D721Med (cell line): Measurements from ENCODE around the gene SLCO3A1.

Experiments used
- DNase-seq: peaks from one replicate; pipeline ENCODE4 v3.0.0; 2011; ENCODE audit warnings: low spot score; ENCODE audit not compliant: insufficient read length
- FAIRE-seq: peaks from 2 replicates; lab custom pipeline; 2011; peaks lifted over from hg19 to GRCh38; lab: Jason Lieb, UNC
- TF ChIP-seq, protein P1 (sequence below): IDR thresholded peaks from 2 replicates; pipeline ENCODE4 v1.5.1; 2012; ENCODE audit warnings: mild to moderate bottlenecking, control low read depth; ENCODE audit not compliant: insufficient read depth; ENCODE audit errors: missing control alignments

Gene SLCO3A1

DNA sequence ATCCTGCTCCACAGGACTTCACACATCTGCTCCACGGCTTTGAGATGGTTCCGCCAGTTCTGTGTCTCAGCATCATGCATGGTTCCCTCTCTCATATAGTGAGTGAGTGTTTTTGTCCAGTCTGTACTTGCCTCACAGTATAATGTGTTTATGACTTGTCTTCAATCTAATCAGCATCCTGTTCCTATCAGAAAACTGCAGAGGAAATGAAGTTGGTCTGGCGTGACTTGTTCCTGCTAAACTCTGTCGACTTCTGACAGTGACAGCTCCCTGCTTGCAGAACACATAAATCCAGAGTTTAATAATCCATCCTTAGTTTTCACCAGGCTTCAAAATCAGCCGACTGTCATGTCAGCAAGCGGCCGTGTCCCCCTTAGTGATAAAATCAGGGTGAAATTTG lies 222.3 kb downstream of the SLCO3A1 start:
- TF ChIP-seq, protein P1, sequence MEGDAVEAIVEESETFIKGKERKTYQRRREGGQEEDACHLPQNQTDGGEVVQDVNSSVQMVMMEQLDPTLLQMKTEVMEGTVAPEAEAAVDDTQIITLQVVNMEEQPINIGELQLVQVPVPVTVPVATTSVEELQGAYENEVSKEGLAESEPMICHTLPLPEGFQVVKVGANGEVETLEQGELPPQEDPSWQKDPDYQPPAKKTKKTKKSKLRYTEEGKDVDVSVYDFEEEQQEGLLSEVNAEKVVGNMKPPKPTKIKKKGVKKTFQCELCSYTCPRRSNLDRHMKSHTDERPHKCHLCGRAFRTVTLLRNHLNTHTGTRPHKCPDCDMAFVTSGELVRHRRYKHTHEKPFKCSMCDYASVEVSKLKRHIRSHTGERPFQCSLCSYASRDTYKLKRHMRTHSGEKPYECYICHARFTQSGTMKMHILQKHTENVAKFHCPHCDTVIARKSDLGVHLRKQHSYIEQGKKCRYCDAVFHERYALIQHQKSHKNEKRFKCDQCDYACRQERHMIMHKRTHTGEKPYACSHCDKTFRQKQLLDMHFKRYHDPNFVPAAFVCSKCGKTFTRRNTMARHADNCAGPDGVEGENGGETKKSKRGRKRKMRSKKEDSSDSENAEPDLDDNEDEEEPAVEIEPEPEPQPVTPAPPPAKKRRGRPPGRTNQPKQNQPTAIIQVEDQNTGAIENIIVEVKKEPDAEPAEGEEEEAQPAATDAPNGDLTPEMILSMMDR = no peak
- no peak for FAIRE-seq
- no peak for DNase-seq

DNA sequence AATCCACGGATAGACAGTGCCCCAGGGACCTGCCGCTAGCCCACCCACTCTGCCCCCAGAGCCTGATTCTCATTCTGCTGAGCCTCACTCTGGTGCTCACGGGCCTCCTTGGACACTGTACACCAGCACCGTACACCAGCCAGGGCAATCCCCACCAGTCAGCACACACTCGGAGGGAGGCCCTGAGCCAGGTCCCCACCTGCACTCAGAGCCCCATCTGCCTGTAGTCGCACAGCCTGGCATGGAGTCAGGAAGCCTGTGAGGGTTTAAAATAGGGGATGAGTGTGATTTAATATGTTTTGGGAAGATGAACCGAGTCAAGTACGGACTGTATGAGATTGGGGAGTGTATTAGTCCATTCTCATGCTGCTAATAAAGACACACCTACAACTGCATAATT lies 223.0 kb downstream of the SLCO3A1 start:
- no peak for DNase-seq
- FAIRE-seq = no peak
- TF ChIP-seq, protein P1 = no peak

DNA sequence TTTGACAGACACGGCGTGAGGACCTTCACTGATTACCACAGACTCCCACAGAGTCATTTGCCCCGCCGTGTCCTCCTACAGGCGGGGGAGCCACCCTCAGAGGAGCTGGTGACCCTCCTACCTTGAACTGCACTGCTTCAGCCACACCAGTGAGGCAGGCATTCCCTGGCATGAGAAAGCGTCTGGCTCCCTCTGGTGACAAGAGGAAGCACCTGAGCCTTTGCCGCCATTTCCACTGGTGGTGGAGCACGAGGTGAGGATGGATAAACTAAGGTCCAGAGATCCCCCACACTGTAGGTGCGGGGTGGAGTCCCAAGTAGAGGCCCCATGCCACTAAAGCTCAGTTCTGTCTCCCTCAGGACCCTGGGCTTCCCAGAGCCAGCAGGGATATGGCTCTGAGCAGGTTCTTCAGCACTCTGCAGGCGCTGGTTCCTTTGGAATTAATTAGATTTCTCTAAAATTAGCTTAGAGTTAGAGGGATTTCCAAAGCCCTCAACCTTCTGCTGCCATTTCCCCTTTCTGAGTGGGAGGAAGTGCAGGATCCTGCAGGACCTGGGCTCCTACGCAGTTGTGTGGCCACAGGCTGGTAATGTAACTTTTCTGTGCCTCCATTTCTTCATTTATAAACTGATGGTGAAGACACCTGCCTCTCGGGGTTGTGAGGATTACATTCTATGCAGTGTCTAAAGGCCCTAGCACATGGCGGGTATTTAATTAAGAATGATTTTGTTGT lies 224.0 kb downstream of the SLCO3A1 start:
- TF ChIP-seq, protein P1 = peak; percentile 86

GRCh38 chr15:92078270-92078669 lies 224.8 kb downstream of the SLCO3A1 start:
- TF ChIP-seq, protein P1 = no peak
- DNase-seq (no peak), FAIRE-seq (no peak)

More for the DNA sequence above, 224.0 kb downstream of the SLCO3A1 start:
- FAIRE-seq (no peak), DNase-seq (peak; percentile 68)

DNA sequence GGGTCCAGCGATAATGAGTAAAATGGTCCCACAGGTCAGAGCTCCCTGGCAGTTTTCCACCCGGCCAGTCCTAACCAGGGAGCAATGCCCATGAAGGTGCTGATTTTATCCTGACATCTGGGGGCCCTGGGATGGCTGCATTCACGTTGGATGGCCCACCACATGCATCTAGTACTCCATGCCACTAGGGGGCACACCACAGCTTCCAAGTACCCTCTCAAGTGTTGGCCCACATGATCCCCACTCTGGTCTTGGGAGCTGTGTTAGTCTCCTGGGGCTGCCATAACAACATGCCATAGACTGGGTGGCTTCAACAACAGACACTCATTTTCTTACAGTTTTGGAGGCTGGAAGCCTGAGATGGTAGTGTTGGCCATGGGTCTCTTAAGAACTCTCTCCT lies 225.5 kb downstream of the SLCO3A1 start:
- FAIRE-seq (no peak), DNase-seq (no peak)
- TF ChIP-seq, protein P1 = peak; percentile 7

- no peak for FAIRE-seq
- no peak for DNase-seq
- TF ChIP-seq, protein P1 = no peak
These were observed 226.2 kb downstream of the SLCO3A1 start for GRCh38 chr15:92079647-92080255.
